ENCODE measurements around the gene RDX.

GRCh38 chr11:110329445-110329844 is 33.0 kb upstream of the RDX start:
- TF ChIP-seq CTCF (IDR thresholded peaks at IDR 0.05) (no peak), POLR2A (IDR thresholded peaks at IDR 0.05) (no peak)
